ENCODE measurements around the gene ZNF185.
A peak's percentile ranks its signal among the peaks of the same experiment; 100 is the strongest.

The ZNF185 gene

GRCh38 chrX:152932144-152932543 is 34.3 kb downstream of the ZNF185 start:
- in situ Hi-C loops (cut with MboI; ENCODE audit: low sequenced_read_pairs, unreplicated experiment), result no loop called here
- TF ChIP-seq, protein P1, sequence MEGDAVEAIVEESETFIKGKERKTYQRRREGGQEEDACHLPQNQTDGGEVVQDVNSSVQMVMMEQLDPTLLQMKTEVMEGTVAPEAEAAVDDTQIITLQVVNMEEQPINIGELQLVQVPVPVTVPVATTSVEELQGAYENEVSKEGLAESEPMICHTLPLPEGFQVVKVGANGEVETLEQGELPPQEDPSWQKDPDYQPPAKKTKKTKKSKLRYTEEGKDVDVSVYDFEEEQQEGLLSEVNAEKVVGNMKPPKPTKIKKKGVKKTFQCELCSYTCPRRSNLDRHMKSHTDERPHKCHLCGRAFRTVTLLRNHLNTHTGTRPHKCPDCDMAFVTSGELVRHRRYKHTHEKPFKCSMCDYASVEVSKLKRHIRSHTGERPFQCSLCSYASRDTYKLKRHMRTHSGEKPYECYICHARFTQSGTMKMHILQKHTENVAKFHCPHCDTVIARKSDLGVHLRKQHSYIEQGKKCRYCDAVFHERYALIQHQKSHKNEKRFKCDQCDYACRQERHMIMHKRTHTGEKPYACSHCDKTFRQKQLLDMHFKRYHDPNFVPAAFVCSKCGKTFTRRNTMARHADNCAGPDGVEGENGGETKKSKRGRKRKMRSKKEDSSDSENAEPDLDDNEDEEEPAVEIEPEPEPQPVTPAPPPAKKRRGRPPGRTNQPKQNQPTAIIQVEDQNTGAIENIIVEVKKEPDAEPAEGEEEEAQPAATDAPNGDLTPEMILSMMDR (IDR thresholded peaks at IDR 0.05; ENCODE audit: borderline replicate concordance, control extremely low read depth, extremely low read depth, insufficient read depth, missing control alignments), result no peak
- no peak for DNase-seq (ENCODE audit: low spot score)

DNA sequence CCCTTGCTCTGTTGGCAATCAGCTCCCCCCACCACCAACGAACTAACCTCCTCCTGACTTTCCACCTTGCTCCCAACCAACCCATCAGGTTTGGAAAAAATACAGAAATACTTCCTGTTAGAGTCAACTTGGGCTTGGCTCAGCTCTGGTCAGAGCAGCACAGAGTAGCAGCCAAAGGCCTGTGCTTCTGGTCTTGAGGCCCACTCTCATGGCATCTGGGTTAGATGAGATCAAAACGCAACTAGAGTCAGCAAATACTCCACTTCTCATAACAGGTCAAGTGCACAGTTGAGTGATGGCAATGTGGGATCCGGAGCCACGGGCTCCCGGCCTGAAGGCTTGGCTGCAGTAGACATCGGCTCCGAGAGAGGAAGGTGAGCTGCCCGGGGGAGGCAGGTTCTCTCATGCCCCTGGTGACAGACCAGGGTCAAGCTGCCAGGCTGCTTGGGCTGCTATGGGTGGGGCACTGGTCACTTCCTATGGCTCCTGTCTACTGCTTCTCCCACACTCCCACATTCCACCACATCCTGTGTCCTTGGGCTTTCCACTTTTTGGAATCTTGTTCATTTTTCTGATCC is 34.8 kb downstream of the ZNF185 start:
- DNase-seq (ENCODE audit: low spot score), result no peak
- in situ Hi-C loops (cut with MboI; ENCODE audit: low sequenced_read_pairs, unreplicated experiment), result no loop called here
- TF ChIP-seq, protein P1 (IDR thresholded peaks at IDR 0.05; ENCODE audit: borderline replicate concordance, control extremely low read depth, extremely low read depth, insufficient read depth, missing control alignments), result no peak

DNA sequence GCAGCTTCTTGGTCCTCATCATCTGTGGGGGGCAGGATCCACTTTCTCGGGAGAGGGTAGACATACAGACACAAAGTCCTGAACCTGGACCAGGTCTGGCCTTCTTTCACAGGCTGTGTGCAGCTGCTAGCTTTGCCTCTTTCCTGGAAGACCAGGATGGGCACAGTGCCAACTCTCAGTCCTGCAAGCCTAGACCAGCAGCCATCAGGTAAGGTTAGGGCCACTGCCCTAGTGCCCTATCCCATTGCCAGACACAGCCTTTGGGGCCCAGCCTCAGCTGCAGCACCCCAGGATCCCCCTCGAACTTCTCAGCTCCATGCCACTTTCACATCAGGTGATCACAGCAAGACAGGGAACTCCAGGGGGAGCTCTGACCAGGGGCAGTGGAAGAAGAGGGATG is 38.4 kb downstream of the ZNF185 start:
- no peak for DNase-seq (ENCODE audit: low spot score)
- in situ Hi-C loops (cut with MboI; ENCODE audit: low sequenced_read_pairs, unreplicated experiment), result no loop called here
- TF ChIP-seq, protein P1 (IDR thresholded peaks at IDR 0.05; ENCODE audit: borderline replicate concordance, control extremely low read depth, extremely low read depth, insufficient read depth, missing control alignments), result no peak

DNA sequence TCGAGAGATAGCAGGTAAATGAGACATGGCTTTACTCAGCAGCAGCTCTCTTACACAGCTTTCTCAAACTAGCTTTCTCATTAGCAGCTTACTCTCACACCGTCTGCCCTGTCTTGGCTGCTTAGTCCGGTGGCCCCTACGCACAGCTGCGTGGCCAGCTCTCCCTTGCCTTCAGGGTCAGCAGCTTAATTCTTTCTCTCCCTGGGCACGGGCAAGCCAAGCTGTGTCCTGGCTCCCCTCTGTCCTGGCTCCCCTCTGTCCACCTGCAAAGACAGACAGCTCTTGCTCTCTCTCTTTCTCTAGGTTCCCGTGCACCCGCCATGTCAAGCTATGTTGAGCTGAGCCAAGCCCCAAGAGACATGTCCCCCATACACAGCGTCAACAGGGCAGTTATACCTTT is 39.4 kb downstream of the ZNF185 start:
- in situ Hi-C loops (cut with MboI; ENCODE audit: low sequenced_read_pairs, unreplicated experiment), result no loop called here
- DNase-seq (ENCODE audit: low spot score), result no peak
- TF ChIP-seq, protein P1 (IDR thresholded peaks at IDR 0.05; ENCODE audit: borderline replicate concordance, control extremely low read depth, extremely low read depth, insufficient read depth, missing control alignments), result no peak

- DNase-seq (ENCODE audit: low spot score), result peak; percentile 94
- in situ Hi-C loops (cut with MboI; ENCODE audit: low sequenced_read_pairs, unreplicated experiment), result no loop called here
- TF ChIP-seq, protein P1 (IDR thresholded peaks at IDR 0.05; ENCODE audit: borderline replicate concordance, control extremely low read depth, extremely low read depth, insufficient read depth, missing control alignments), result peak; percentile 82
Observed at GRCh38 chrX:152941328-152942076, 43.6 kb downstream of the ZNF185 start.

DNA sequence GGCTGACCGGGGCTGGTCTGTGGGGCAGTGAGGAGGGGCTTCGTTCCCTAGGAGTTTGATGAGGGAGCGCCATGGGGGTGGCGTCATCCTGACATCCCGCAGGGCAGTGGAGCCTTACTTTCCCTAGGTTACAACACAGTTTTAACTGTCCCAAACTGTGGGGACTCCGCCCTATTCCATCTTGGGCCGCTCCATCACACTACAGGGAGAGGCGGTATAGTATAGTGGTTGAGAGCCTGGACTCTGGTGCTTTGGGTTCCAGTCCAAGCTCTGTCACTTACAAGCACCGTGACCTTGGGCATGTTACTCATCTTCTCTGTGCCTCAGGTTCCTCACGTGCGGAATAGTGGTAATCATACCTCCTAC is 44.2 kb downstream of the ZNF185 start:
- TF ChIP-seq, protein P1 (IDR thresholded peaks at IDR 0.05; ENCODE audit: borderline replicate concordance, control extremely low read depth, extremely low read depth, insufficient read depth, missing control alignments), result no peak
- in situ Hi-C loops (cut with MboI; ENCODE audit: low sequenced_read_pairs, unreplicated experiment), result no loop called here
- DNase-seq (ENCODE audit: low spot score), result no peak

Measured in GM13976 (cell line).